H1 (cell line): ENCODE results near the gene AHSP. TPM values are rescaled to one million over a fixed set of nuclear protein-coding genes. Genes with fewer than 3 reads are reported as not detected.

Experiments
- CTCF ChIA-PET: fragments of 300-600 bp; sonication (Branson Sonifier 250); formaldehyde crosslinking; loops from one replicate; lab custom pipeline; 2021; ENCODE audit not compliant: partially characterized antibody; lab: Charles Lee
- POLR2A ChIA-PET: fragments of 300-600 bp; sonication (Branson Sonifier 250); formaldehyde crosslinking; loops from one replicate; lab custom pipeline; 2021; ENCODE audit warnings: inconsistent platforms; ENCODE audit not compliant: partially characterized antibody; lab: Charles Lee
- DNase-seq, 2 experiments: peaks; one replicate each; pipeline versions ENCODE4 v3.0.0 to v3.0.0-alpha.2; 2010 to 2022; ENCODE audit warnings: low spot score in 2 of 2, low read depth in 1 of 2, mixed read lengths in 1 of 2
- FAIRE-seq: peaks from 2 replicates; lab custom pipeline; 2011; peaks lifted over from hg19 to GRCh38; lab: Jason Lieb, UNC
- H2AFZ ChIP-seq: 2 replicates; pipeline ENCODE4 v1.8.1; 2012; ENCODE audit warnings: low read length, inconsistent platforms
- H2AK5ac ChIP-seq: 2 replicates; pipeline ENCODE4 v1.6.1; 2013; ENCODE audit warnings: low read depth, low read length
- H2BK120ac ChIP-seq: replicated peaks from 2 replicates; pipeline ENCODE3; 2013; ENCODE audit warnings: low read depth, low read length, inconsistent platforms
- H2BK12ac ChIP-seq: 2 replicates; pipeline ENCODE4 v1.6.1; 2013; ENCODE audit warnings: low read depth, low read length
- H2BK15ac ChIP-seq: 2 replicates; pipeline ENCODE4 v1.6.1; 2013; ENCODE audit warnings: low read length
- H2BK20ac ChIP-seq: 2 replicates; pipeline ENCODE4 v1.6.1; 2013; ENCODE audit warnings: low read length
- H2BK5ac ChIP-seq: 2 replicates; pipeline ENCODE4 v1.6.1; 2013; ENCODE audit warnings: low read depth, low read length
- H3K14ac ChIP-seq: 2 replicates; pipeline ENCODE4 v1.6.1; 2013; ENCODE audit warnings: inconsistent platforms; ENCODE audit not compliant: insufficient read length
- H3K18ac ChIP-seq: 2 replicates; pipeline ENCODE4 v1.6.1; 2013; ENCODE audit warnings: low read length; ENCODE audit errors: extremely low read depth
- H3K23ac ChIP-seq: 2 replicates; pipeline ENCODE4 v1.6.1; 2013; ENCODE audit warnings: inconsistent platforms; ENCODE audit not compliant: insufficient read length
- H3K23me2 ChIP-seq: 2 replicates; pipeline ENCODE4 v1.6.1; 2013; ENCODE audit warnings: low read depth, low read length
- H3K27ac ChIP-seq: 2 replicates; pipeline ENCODE4 v1.6.1; 2011; ENCODE audit warnings: low read depth, low read length, inconsistent platforms
- H3K27me3 ChIP-seq, 4 experiments: replicated peaks in 1 of 4; 1 replicate in 1 of 4; 2 replicates in 3 of 4; pipeline versions ENCODE4 v1.6.1 to v1.8.1; 2011 to 2013; ENCODE audit warnings: low read length in 3 of 4, mild to moderate bottlenecking in 3 of 4, inconsistent platforms in 2 of 4, mixed read lengths in 2 of 4, moderate library complexity in 1 of 4; ENCODE audit not compliant: control insufficient read depth in 3 of 4, insufficient read depth in 3 of 4; ENCODE audit errors: extremely low read depth in 1 of 4
- H3K36me3 ChIP-seq, 4 experiments: 2 replicates each; pipeline versions ENCODE4 v1.6.1 to v1.8.1; 2011 to 2013; ENCODE audit warnings: mild to moderate bottlenecking in 4 of 4, low read length in 3 of 4, moderate library complexity in 2 of 4, control low read depth in 1 of 4, inconsistent platforms in 1 of 4; ENCODE audit not compliant: insufficient read depth in 4 of 4, control insufficient read depth in 2 of 4
- H3K4ac ChIP-seq: replicated peaks from 2 replicates; pipeline ENCODE3; 2013; ENCODE audit warnings: low read length, low read depth, mixed read lengths, inconsistent platforms; ENCODE audit not compliant: insufficient read length
- H3K4me1 ChIP-seq, 4 experiments: replicated peaks in 1 of 4; 1 replicate in 1 of 4; 2 replicates in 3 of 4; pipeline versions ENCODE4 v1.6.1 to v1.8.1; 2011 to 2013; ENCODE audit warnings: low read length in 3 of 4, inconsistent platforms in 2 of 4, mixed read lengths in 1 of 4; ENCODE audit not compliant: insufficient read depth in 4 of 4, control insufficient read depth in 3 of 4
- H3K4me2 ChIP-seq, 2 experiments: 2 replicates each; pipeline versions ENCODE4 v1.6.1 to v1.8.1; 2011 to 2013; ENCODE audit warnings: low read depth in 2 of 2, low read length in 2 of 2, control low read depth in 1 of 2, inconsistent platforms in 1 of 2, mild to moderate bottlenecking in 1 of 2; ENCODE audit not compliant: insufficient read depth in 1 of 2
- H3K4me3 ChIP-seq, 4 experiments: fragments of 200-600, 300-600 bp in 1 of 4; sonication (generic), shearing (Covaris generic), sonication (Bioruptor Twin) in 1 of 4; 2 replicates each; pipeline versions ENCODE4 v1.5.1 to v1.8.1; 2011 to 2016; ENCODE audit warnings: low read length in 4 of 4, low read depth in 3 of 4, control low read depth in 2 of 4, inconsistent platforms in 2 of 4, mild to moderate bottlenecking in 2 of 4, mixed read lengths in 1 of 4, moderate library complexity in 1 of 4; ENCODE audit not compliant: insufficient read depth in 2 of 4; ENCODE audit errors: extremely low read depth in 1 of 4
- H3K56ac ChIP-seq: replicated peaks from 2 replicates; pipeline ENCODE3; 2013; ENCODE audit warnings: low read depth, mild to moderate bottlenecking, mixed read lengths, low read length, inconsistent platforms; ENCODE audit not compliant: insufficient read length
- H3K79me1 ChIP-seq: 2 replicates; pipeline ENCODE4 v1.6.1; 2013; ENCODE audit warnings: low read depth, low read length, control low read depth
- H3K79me2 ChIP-seq, 2 experiments: 2 replicates each; pipeline versions ENCODE4 v1.6.1 to v1.8.1; 2012 to 2013; ENCODE audit warnings: low read length in 2 of 2, mild to moderate bottlenecking in 2 of 2, inconsistent platforms in 1 of 2; ENCODE audit not compliant: insufficient read depth in 2 of 2, control insufficient read depth in 1 of 2
- H3K9ac ChIP-seq, 4 experiments: replicated peaks in 1 of 4; 1 replicate in 1 of 4; 2 replicates in 3 of 4; pipeline versions ENCODE4 v1.6.1 to v1.8.1; 2011 to 2013; ENCODE audit warnings: low read depth in 3 of 4, low read length in 3 of 4, control low read depth in 2 of 4, mild to moderate bottlenecking in 2 of 4, moderate library complexity in 2 of 4, inconsistent platforms in 1 of 4; ENCODE audit errors: extremely low read depth in 1 of 4
- H3K9me3 ChIP-seq, 2 experiments: 2 replicates each; pipeline versions ENCODE4 v1.6.1 to v1.8.1; 2012 to 2013; ENCODE audit warnings: mild to moderate bottlenecking in 2 of 2, moderate library complexity in 2 of 2, control low read depth in 1 of 2, inconsistent platforms in 1 of 2, low read depth in 1 of 2, low read length in 1 of 2, mixed read lengths in 1 of 2; ENCODE audit not compliant: insufficient read depth in 2 of 2
- H4K20me1 ChIP-seq, 2 experiments: replicated peaks in 1 of 2; 2 replicates each; pipeline versions ENCODE3 to v1.8.1; 2011 to 2013; ENCODE audit warnings: inconsistent platforms in 2 of 2, low read length in 2 of 2, mild to moderate bottlenecking in 1 of 2; ENCODE audit not compliant: insufficient read depth in 2 of 2, control insufficient read depth in 1 of 2
- H4K5ac ChIP-seq: 2 replicates; pipeline ENCODE4 v1.6.1; 2013; ENCODE audit warnings: low read length, low read depth, mixed read lengths, inconsistent platforms; ENCODE audit not compliant: insufficient read length
- H4K8ac ChIP-seq: 2 replicates; pipeline ENCODE4 v1.8.0; 2013; ENCODE audit warnings: mild to moderate bottlenecking, moderate library complexity, low read length, inconsistent platforms; ENCODE audit not compliant: insufficient read depth; ENCODE audit errors: extremely low read depth
- H4K91ac ChIP-seq: replicated peaks from 2 replicates; pipeline ENCODE3; 2013; ENCODE audit warnings: low read length, mixed read lengths, inconsistent platforms; ENCODE audit not compliant: insufficient read length
- EZH2 ChIP-seq: fragments of 200-600 bp; sonication (generic); IDR thresholded peaks from 2 replicates; pipeline ENCODE4 v1.7.1; 2012; ENCODE audit warnings: low read depth, mild to moderate bottlenecking, moderate library complexity, low read length, inconsistent platforms; ENCODE audit not compliant: severe bottlenecking
- POU5F1 ChIP-seq: IDR thresholded peaks from 2 replicates; pipeline ENCODE4 v1.6.1; 2011; ENCODE audit warnings: low read depth, mild to moderate bottlenecking, low read length, moderate library complexity
- RBBP5 ChIP-seq: IDR thresholded peaks from 2 replicates; pipeline ENCODE4 v1.7.1; 2012; ENCODE audit warnings: low read depth, mild to moderate bottlenecking, inconsistent platforms, low read length, moderate library complexity, borderline replicate concordance
- SUZ12 ChIP-seq: fragments of 200-600 bp; sonication (generic); IDR thresholded peaks from 2 replicates; pipeline ENCODE4 v1.6.1; 2012; ENCODE audit warnings: mild to moderate bottlenecking, inconsistent platforms, low read length, moderate library complexity, mixed read lengths
- WGBS, 2 experiments: shearing (Covaris generic) in 1 of 2; methylation state at CpG; one replicate each; pipeline versions ENCODE4 v1.1.6 to v1.1.7; 2013 to 2015; ENCODE audit warnings: low lambda C conversion rate in 2 of 2, mixed read lengths in 2 of 2, inconsistent platforms in 1 of 2, low coverage in 1 of 2, missing lambda C conversion rate in 1 of 2; ENCODE audit not compliant: insufficient replicate concordance in 2 of 2, insufficient coverage in 1 of 2, insufficient read length in 1 of 2; ENCODE audit errors: extremely low coverage in 1 of 2, missing lambda C conversion rate in 1 of 2; 5-methylcytosine and 5-hydroxymethylcytosine counted together
- polyA plus RNA-seq, 7 experiments: library from polyadenylated mRNA; depleted of rRNA in 3 of 7; stranded (reverse) in 5 of 7; unstranded in 2 of 7; fragments of >200 nt in 5 of 7; fragments of 200-250 nt in 2 of 7; gene quantifications; 1 replicate in 5 of 7; 2 replicates in 1 of 7; 4 replicates in 1 of 7; pipeline versions ENCODE4 v1.2.1 to v1.2.3, GENCODE V29; 2011 to 2013; ENCODE audit warnings: missing spikeins in 2 of 7, mixed read lengths in 2 of 7
- total RNA-seq: library from RNA; stranded (reverse); fragmentation: NEBNext Ultra II Directional; extraction: Animal tissue kit (Norgen Biotek cat#: 25700); gene quantifications from 2 replicates; pipeline ENCODE4 v1.2.1, GENCODE V29; 2021

Gene AHSP
- total and polyA plus RNA-seq, 2 of the 8 experiments (the other 6 are each of a cell fraction or from before 2014, with no cell fraction given): 0.91 to 15.3 TPM

DNA sequence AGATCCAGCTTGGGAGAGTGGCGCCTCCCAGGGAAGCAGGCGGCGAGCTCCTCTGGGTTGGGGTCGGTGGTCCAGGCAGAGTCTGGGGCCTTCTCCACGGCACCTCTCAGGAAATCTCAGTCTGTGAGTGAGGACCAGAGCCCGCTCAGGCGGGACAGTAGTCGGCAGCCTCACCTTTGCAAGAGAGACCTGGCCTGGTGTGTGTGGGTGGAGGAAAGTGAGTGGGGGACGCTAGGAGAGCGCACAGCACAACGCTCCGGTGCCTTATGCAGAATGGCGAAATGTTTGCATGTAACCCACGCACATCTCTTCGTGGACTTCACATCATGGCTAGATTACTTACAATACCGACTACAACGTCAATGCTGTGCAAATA, 2.2 kb downstream of the AHSP start:
- no peak overlapping the region for H4K91ac ChIP-seq
- CTCF ChIA-PET: interaction anchor here (1.1 to 2.2 kb wide), 4 partner anchors 10 to 339 kb away, joined by 3 to 5 read pairs (median 4); no protein-coding TSS in a partner anchor
- H2BK15ac ChIP-seq: no peak overlapping the region
- peak overlapping the region; percentile 97 for H2AFZ ChIP-seq
- H4K5ac ChIP-seq: no peak overlapping the region
- H3K79me1 ChIP-seq: no peaks in the 10 kb centered on the region
- H3K27me3 ChIP-seq: peaks cover 5 to 31% (median 24%) of the 10 kb centered on the region in 4 experiments
- H3K9ac ChIP-seq: peak overlapping the region in 1 of 4 experiments; percentile 88; a peak in 3 of 7 replicates
- peak overlapping the region; percentile 5; the same call in 1 of the 2 replicates for H2BK12ac ChIP-seq
- H3K79me2 ChIP-seq: no peaks in the 10 kb centered on the region
- H3K23ac ChIP-seq: no peak overlapping the region
- no peaks in the 10 kb centered on the region for H3K9me3 ChIP-seq
- no peak overlapping the region for H3K56ac ChIP-seq
- TF ChIP-seq RBBP5 (0 out of 2 replicates have a peak, but pooled peaks have one; percentile 14), POU5F1 (no peak), SUZ12 (peak; percentile 33; the same call in 1 of the 2 replicates), EZH2 (peak; percentile 15)
- POLR2A ChIA-PET: interaction anchor here (0.8 to 5.1 kb wide), 7 partner anchors 10 to 175 kb away, joined by 3 to 27 read pairs (median 6); partner anchors contain the start of gene RUSF1
- H3K14ac ChIP-seq: peak overlapping the region; percentile 74
- H3K4ac ChIP-seq: peak overlapping the region; percentile 40
- peak overlapping the region; percentile 87 for H3K18ac ChIP-seq
- peak overlapping the region; percentile 73 to 92 for H3K4me2 ChIP-seq
- no peaks in the 10 kb centered on the region for H4K20me1 ChIP-seq
- peaks cover 6 to 14% (median 8%) of the 10 kb centered on the region in 4 experiments for H3K4me1 ChIP-seq
- no peak overlapping the region for H2BK5ac ChIP-seq
- 0 out of 2 replicates have a peak overlapping the region, but pooled peaks have one; percentile 45 for H4K8ac ChIP-seq
- FAIRE-seq (no peak), DNase-seq (no peak)
- 0 out of 2 replicates have a peak overlapping the region, but pooled peaks have one; percentile 21 for H2BK20ac ChIP-seq
- H2BK120ac ChIP-seq: no peak overlapping the region
- 37% methylated on average over 17 of the region's 17 CpGs; no CpG with 5 or more reads in 1 of the 2 experiments for WGBS, 2 experiments
- no peak overlapping the region for H2AK5ac ChIP-seq
- H3K27ac ChIP-seq: no peak overlapping the region
- no peaks in the 10 kb centered on the region for H3K36me3 ChIP-seq
- H3K23me2 ChIP-seq: peaks cover 9% of the 10 kb centered on the region; the same call in 1 of the 2 replicates
- H3K4me3 ChIP-seq: peak overlapping the region; percentile 51 to 74 (median 64)
